CD1c-positive myeloid dendritic cell (primary cell): ENCODE data around the gene ZKSCAN4.

Source experiments
- DNase-seq: peaks from one replicate; pipeline ENCODE4 v3.0.0-alpha.2; 2016; ENCODE audit errors: extremely low spot score

Gene ZKSCAN4

GRCh38 chr6:28248916-28249315 lies 3.2 kb downstream of the ZKSCAN4 start:
- no peak for DNase-seq

GRCh38 chr6:28245206-28245941 lies 6.7 kb downstream of the ZKSCAN4 start:
- no peak for DNase-seq

- DNase-seq, result no peak
Measured at GRCh38 chr6:28243946-28244345, 8.1 kb downstream of the ZKSCAN4 start.

GRCh38 chr6:28240471-28240870 lies 11.6 kb downstream of the ZKSCAN4 start:
- DNase-seq, result no peak

GRCh38 chr6:28239636-28240035 lies 12.4 kb downstream of the ZKSCAN4 start:
- no peak for DNase-seq

- peak; percentile 22 for DNase-seq
Measured at GRCh38 chr6:28235912-28236452, 16.1 kb downstream of the ZKSCAN4 start.

- DNase-seq, result no peak
Measured at GRCh38 chr6:28232785-28233184, 19.3 kb downstream of the ZKSCAN4 start.

- DNase-seq, result no peak
Measured at GRCh38 chr6:28226460-28226859, 25.6 kb downstream of the ZKSCAN4 start.

GRCh38 chr6:28225056-28225834 lies 26.8 kb downstream of the ZKSCAN4 start, which contains the start of gene ZSCAN9:
Gene ZSCAN9, plus strand, starts transcription at chr6:28225275. Its CDS starts 1,810 bp downstream, at chr6:28227085.
- peak; percentile 85 for DNase-seq

- no peak for DNase-seq
Measured at GRCh38 chr6:28224131-28225055, 27.7 kb downstream of the ZKSCAN4 start.

- DNase-seq, result no peak
Measured at GRCh38 chr6:28220257-28221133, 31.6 kb downstream of the ZKSCAN4 start.

- DNase-seq, result peak; percentile 57
Measured at GRCh38 chr6:28218312-28219248, 33.5 kb downstream of the ZKSCAN4 start.

GRCh38 chr6:28217890-28218289 lies 34.2 kb downstream of the ZKSCAN4 start:
- DNase-seq, result no peak

- no peak for DNase-seq
Measured at GRCh38 chr6:28215425-28215824, 36.6 kb downstream of the ZKSCAN4 start.

GRCh38 chr6:28213213-28213523 lies 38.9 kb downstream of the ZKSCAN4 start:
- no peak for DNase-seq

- peak; percentile 16 for DNase-seq
Measured at GRCh38 chr6:28212510-28213212, 39.4 kb downstream of the ZKSCAN4 start.

- DNase-seq, result no peak
Measured at GRCh38 chr6:28211840-28212509, 40.1 kb downstream of the ZKSCAN4 start.

- DNase-seq, result no peak
Measured at GRCh38 chr6:28209753-28210535, 42.1 kb downstream of the ZKSCAN4 start.
